Measurements from ENCODE around the gene LGSN. TPM values are rescaled to one million over a fixed set of nuclear protein-coding genes. Genes with fewer than 3 reads are reported as not detected.

The LGSN gene
- total and polyA plus RNA-seq, 2 of the 13 experiments (the other 11 are each of a cell fraction or from before 2014, with no cell fraction given): 0.13 to 0.63 TPM

- TF ChIP-seq ZSCAN21 (CRISPR knock-in tag; IDR thresholded peaks at IDR 0.05; ENCODE audit: borderline replicate concordance) (no peak), BCL3 (CRISPR knock-in tag; IDR thresholded peaks at IDR 0.05) (no peak), NKX3-1 (CRISPR knock-in tag; IDR thresholded peaks at IDR 0.05) (no peak), TCF7L2 (IDR thresholded peaks at IDR 0.05; ENCODE audit: low read depth, low read length) (no peak), PHF21A (CRISPR knock-in tag; IDR thresholded peaks at IDR 0.05) (0 out of 2 replicates have a peak, but pooled peaks have one; percentile 33), GTF2F1 (IDR thresholded peaks at IDR 0.05; ENCODE audit: low read length) (no peak), ZNF329 (CRISPR knock-in tag; IDR thresholded peaks at IDR 0.05; ENCODE audit: low read depth) (no peak), ZNF777 (CRISPR knock-in tag; IDR thresholded peaks at IDR 0.05) (peak; percentile 31; the same call in 1 of the 2 replicates), ZNF512B (CRISPR knock-in tag; IDR thresholded peaks at IDR 0.05; ENCODE audit: borderline replicate concordance) (no peak), PITX1 (CRISPR knock-in tag; IDR thresholded peaks at IDR 0.05) (no peak), NFIC (IDR thresholded peaks at IDR 0.05; ENCODE audit: low read length) (peak; percentile 67), PLRG1 (conservative IDR thresholded peaks at IDR 0.05) (no peak), PRMT3 (CRISPR knock-in tag; IDR thresholded peaks at IDR 0.05; ENCODE audit: borderline replicate concordance, low read depth) (no peak), ELF4 (CRISPR knock-in tag; IDR thresholded peaks at IDR 0.05; ENCODE audit: borderline replicate concordance) (no peak), LCORL (IDR thresholded peaks at IDR 0.05) (no peak), LCORL (CRISPR knock-in tag; IDR thresholded peaks at IDR 0.05) (0 out of 2 replicates have a peak, but pooled peaks have one; percentile 15), TEAD2 (CRISPR knock-in tag; IDR thresholded peaks at IDR 0.05) (no peak), AFF4 (CRISPR knock-in tag; IDR thresholded peaks at IDR 0.05) (no peak), ZNF367 (CRISPR knock-in tag; IDR thresholded peaks at IDR 0.05; ENCODE audit: borderline replicate concordance) (no peak), ZNF737 (CRISPR knock-in tag; IDR thresholded peaks at IDR 0.05; ENCODE audit: borderline replicate concordance) (no peak), ZBTB33 (CRISPR knock-in tag; IDR thresholded peaks at IDR 0.05) (0 out of 2 replicates have a peak, but pooled peaks have one; percentile 7)
Observed at GRCh38 chr6:63352544-63353285, 32.9 kb upstream of the LGSN start (continued).

Data from HepG2 (cell line).